Measurements from ENCODE around the gene JAKMIP1.

JAKMIP1 gene

DNA sequence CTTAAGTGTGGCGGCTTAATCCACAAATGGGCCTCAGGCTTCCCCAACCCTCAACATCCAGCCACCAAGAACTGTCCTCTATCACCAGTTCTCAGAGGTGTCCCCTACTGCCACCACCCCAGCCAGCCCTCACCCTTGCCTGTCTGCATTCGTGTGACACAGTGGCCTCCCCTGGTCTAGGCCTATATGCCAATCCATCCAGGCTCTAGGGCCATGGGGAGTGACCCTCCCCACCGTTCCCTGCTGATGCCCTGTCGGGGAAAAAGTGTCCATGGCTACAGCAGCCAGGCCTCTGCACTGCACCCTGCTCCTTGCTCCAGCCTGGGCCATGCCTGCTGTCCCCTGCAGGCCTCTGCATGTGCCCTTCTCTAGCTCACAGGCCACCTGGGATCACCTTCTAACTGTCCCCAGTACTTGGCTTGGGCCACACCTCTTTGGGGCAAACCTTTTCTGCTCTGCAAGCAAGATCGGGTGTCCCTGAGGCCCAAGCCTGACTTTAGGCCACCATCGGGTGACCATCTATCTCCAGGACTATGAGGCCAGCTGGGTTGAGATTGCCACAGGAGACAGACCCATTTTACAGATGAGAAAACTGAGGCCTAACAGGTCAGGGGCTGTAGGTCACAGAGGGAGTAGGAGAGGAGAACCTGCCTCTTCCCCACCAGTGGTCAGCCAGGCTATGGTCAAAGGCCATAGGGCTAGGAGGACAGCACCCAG is 75.8 kb downstream of the JAKMIP1 start:
- Histone ChIP-seq H3K4me3 (ENCODE audit: low read length, poor library complexity, severe bottlenecking) (no peak overlapping the region), H3K27me3 (ENCODE audit: insufficient read depth, low read length, poor library complexity, severe bottlenecking) (no peaks in the 10 kb centered on the region)
- no peak for TF ChIP-seq EZH2phosphoT487 (IDR thresholded peaks at IDR 0.05; ENCODE audit: borderline replicate concordance)
- TF ChIP-seq, protein P1, sequence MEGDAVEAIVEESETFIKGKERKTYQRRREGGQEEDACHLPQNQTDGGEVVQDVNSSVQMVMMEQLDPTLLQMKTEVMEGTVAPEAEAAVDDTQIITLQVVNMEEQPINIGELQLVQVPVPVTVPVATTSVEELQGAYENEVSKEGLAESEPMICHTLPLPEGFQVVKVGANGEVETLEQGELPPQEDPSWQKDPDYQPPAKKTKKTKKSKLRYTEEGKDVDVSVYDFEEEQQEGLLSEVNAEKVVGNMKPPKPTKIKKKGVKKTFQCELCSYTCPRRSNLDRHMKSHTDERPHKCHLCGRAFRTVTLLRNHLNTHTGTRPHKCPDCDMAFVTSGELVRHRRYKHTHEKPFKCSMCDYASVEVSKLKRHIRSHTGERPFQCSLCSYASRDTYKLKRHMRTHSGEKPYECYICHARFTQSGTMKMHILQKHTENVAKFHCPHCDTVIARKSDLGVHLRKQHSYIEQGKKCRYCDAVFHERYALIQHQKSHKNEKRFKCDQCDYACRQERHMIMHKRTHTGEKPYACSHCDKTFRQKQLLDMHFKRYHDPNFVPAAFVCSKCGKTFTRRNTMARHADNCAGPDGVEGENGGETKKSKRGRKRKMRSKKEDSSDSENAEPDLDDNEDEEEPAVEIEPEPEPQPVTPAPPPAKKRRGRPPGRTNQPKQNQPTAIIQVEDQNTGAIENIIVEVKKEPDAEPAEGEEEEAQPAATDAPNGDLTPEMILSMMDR (conservative IDR thresholded peaks at IDR 0.05; ENCODE audit: low read length): no peak

DNA sequence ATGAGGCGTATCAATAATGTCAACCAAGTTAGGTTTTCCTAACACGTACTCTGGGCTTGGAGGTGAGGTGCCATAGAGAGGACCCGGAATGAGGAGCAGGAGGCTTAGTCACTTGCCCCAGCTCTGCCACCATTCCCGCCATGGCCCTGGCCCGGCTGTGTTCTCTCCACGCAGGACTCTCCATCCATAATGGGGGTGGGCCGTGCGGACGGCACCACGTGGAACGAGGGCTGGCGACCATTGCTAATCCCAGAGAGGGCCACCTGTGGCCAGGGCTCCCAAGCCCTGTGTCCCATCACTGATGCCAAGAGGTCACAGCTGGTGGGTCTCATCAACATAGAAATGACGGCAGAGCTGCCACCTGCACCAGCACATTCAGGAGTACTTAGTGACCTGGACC is 76.4 kb downstream of the JAKMIP1 start:
- TF ChIP-seq EZH2phosphoT487 (IDR thresholded peaks at IDR 0.05; ENCODE audit: borderline replicate concordance): no peak
- TF ChIP-seq, protein P1 (conservative IDR thresholded peaks at IDR 0.05; ENCODE audit: low read length): no peak
- Histone ChIP-seq H4K20me1 (ENCODE audit: insufficient read depth, low read length, poor library complexity, severe bottlenecking) (no peaks in the 10 kb centered on the region), H3K27me3 (ENCODE audit: insufficient read depth, low read length, poor library complexity, severe bottlenecking) (no peaks in the 10 kb centered on the region), H3K4me2 (ENCODE audit: low read depth, low read length, poor library complexity, severe bottlenecking) (no peak overlapping the region), H3K36me3 (ENCODE audit: insufficient read depth, low read length) (no peaks in the 10 kb centered on the region), H2AFZ (ENCODE audit: low read length) (no peak overlapping the region), H3K9ac (ENCODE audit: low read depth, low read length, poor library complexity, severe bottlenecking) (no peak overlapping the region), H3K79me2 (ENCODE audit: insufficient read depth, low read length) (no peaks in the 10 kb centered on the region), H3K4me3 (ENCODE audit: low read length, poor library complexity, severe bottlenecking) (no peak overlapping the region), H3K4me1 (ENCODE audit: insufficient read depth, low read length, poor library complexity, severe bottlenecking) (no peaks in the 10 kb centered on the region), H3F3A (ENCODE audit: low read depth) (no peaks in the 10 kb centered on the region), H3K9me2 (replicated peaks; ENCODE audit: low read depth, low read length) (no peaks in the 10 kb centered on the region), H3K9me3 (ENCODE audit: insufficient read depth, low read depth, low read length) (no peaks in the 10 kb centered on the region; the same call in 1 of the 2 replicates)

More for the DNA sequence above, 75.8 kb downstream of the JAKMIP1 start:
- no peaks in the 10 kb centered on the region for H3K9me2 ChIP-seq (replicated peaks; ENCODE audit: low read depth, low read length)
- H3K4me1 ChIP-seq (ENCODE audit: insufficient read depth, low read length, poor library complexity, severe bottlenecking): no peaks in the 10 kb centered on the region
- no peak overlapping the region for H3K4me2 ChIP-seq (ENCODE audit: low read depth, low read length, poor library complexity, severe bottlenecking)
- H3K36me3 ChIP-seq (ENCODE audit: insufficient read depth, low read length): no peaks in the 10 kb centered on the region
- no peak overlapping the region for H2AFZ ChIP-seq (ENCODE audit: low read length)
- no peaks in the 10 kb centered on the region; the same call in 1 of the 2 replicates for H3K9me3 ChIP-seq (ENCODE audit: insufficient read depth, low read depth, low read length)
- no peaks in the 10 kb centered on the region for H4K20me1 ChIP-seq (ENCODE audit: insufficient read depth, low read length, poor library complexity, severe bottlenecking)
- no peak overlapping the region for H3K9ac ChIP-seq (ENCODE audit: low read depth, low read length, poor library complexity, severe bottlenecking)
- H3K79me2 ChIP-seq (ENCODE audit: insufficient read depth, low read length): no peaks in the 10 kb centered on the region
- no peaks in the 10 kb centered on the region for H3F3A ChIP-seq (ENCODE audit: low read depth)

DNA sequence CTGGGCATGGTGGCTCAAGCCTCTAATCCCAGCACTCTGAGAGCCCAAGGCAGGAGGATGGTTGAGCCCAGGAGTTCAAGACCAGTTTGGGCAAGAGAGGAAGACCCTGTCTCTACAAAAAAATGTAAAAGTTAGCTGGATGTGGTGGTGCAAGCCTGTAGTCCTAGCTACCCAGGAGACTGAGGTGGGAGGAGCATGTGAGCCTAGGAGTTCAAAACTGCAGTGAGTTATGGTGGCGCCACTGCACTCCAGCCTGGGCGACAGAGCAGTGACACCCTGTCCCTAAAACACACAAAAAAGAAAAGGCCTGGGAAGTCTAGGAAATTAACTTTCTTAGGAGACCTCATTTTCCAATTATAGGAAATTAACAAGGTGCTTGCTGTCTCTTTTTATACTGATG is 76.8 kb downstream of the JAKMIP1 start:
- Histone ChIP-seq H3K36me3 (ENCODE audit: insufficient read depth, low read length) (no peaks in the 10 kb centered on the region), H3K4me3 (ENCODE audit: low read length, poor library complexity, severe bottlenecking) (no peak overlapping the region), H3K27me3 (ENCODE audit: insufficient read depth, low read length, poor library complexity, severe bottlenecking) (no peaks in the 10 kb centered on the region), H3K79me2 (ENCODE audit: insufficient read depth, low read length) (no peaks in the 10 kb centered on the region), H3K9me2 (replicated peaks; ENCODE audit: low read depth, low read length) (no peaks in the 10 kb centered on the region), H4K20me1 (ENCODE audit: insufficient read depth, low read length, poor library complexity, severe bottlenecking) (no peaks in the 10 kb centered on the region), H3K9ac (ENCODE audit: low read depth, low read length, poor library complexity, severe bottlenecking) (no peak overlapping the region), H2AFZ (ENCODE audit: low read length) (no peak overlapping the region), H3K9me3 (ENCODE audit: insufficient read depth, low read depth, low read length) (no peaks in the 10 kb centered on the region; the same call in 1 of the 2 replicates), H3K4me1 (ENCODE audit: insufficient read depth, low read length, poor library complexity, severe bottlenecking) (no peaks in the 10 kb centered on the region), H3K4me2 (ENCODE audit: low read depth, low read length, poor library complexity, severe bottlenecking) (no peak overlapping the region), H3F3A (ENCODE audit: low read depth) (no peaks in the 10 kb centered on the region)
- TF ChIP-seq EZH2phosphoT487 (IDR thresholded peaks at IDR 0.05; ENCODE audit: borderline replicate concordance): no peak
- TF ChIP-seq, protein P1 (conservative IDR thresholded peaks at IDR 0.05; ENCODE audit: low read length): no peak

All from Loucy (cell line).